MM.1S (cell line): Measurements from ENCODE around the gene HNF1A.

Experiments
- CTCF ChIP-seq: fragments of 300-600 bp; sonication (generic); IDR thresholded peaks from 2 replicates; pipeline ENCODE4 v1.5.1; 2016; ENCODE audit warnings: antibody characterized with exemption, low read length, mixed read lengths
- EZH2 ChIP-seq: fragments of 300-600 bp; sonication (generic); optimal IDR thresholded peaks from 2 replicates; pipeline ENCODE3; 2017; ENCODE audit warnings: low read depth, mild to moderate bottlenecking, antibody characterized with exemption, low read length, mixed read lengths
- EZH2phosphoT487 ChIP-seq: fragments of 300-600 bp; sonication (generic); IDR thresholded peaks from 2 replicates; pipeline ENCODE4 v1.6.1; 2018; ENCODE audit warnings: antibody characterized with exemption, low read length

GRCh38 chr12:120994589-120995337 is 16.4 kb downstream of the HNF1A start:
- TF ChIP-seq CTCF (no peak), EZH2 (no peak), EZH2phosphoT487 (no peak)
